Body of pancreas (tissue), 4 donors: Measurements from ENCODE around the gene PACRG.
A peak's percentile ranks its signal among the peaks of the same experiment; 100 is the strongest.

Experiments used
- POLR2A ChIP-seq, 3 donors: fragments of 450-650 bp; IDR thresholded peaks; one replicate each; pipeline ENCODE4 v1.6.1; 2016; ENCODE audit warnings: antibody characterized with exemption in 3 of 3, mild to moderate bottlenecking in 2 of 3
- TF ChIP-seq, protein P1 (sequence below), 7 experiments: fragments of 450-650 bp in 4 of 7; fragments of 200-600 bp in 3 of 7; sonication (generic) in 3 of 7; IDR thresholded peaks; one replicate each; pipeline ENCODE4 v1.5.1; 2016 to 2019; ENCODE audit warnings: antibody characterized with exemption in 7 of 7

- no peak for TF ChIP-seq POLR2A (IDR thresholded peaks at IDR 0.05)
- TF ChIP-seq, protein P1, sequence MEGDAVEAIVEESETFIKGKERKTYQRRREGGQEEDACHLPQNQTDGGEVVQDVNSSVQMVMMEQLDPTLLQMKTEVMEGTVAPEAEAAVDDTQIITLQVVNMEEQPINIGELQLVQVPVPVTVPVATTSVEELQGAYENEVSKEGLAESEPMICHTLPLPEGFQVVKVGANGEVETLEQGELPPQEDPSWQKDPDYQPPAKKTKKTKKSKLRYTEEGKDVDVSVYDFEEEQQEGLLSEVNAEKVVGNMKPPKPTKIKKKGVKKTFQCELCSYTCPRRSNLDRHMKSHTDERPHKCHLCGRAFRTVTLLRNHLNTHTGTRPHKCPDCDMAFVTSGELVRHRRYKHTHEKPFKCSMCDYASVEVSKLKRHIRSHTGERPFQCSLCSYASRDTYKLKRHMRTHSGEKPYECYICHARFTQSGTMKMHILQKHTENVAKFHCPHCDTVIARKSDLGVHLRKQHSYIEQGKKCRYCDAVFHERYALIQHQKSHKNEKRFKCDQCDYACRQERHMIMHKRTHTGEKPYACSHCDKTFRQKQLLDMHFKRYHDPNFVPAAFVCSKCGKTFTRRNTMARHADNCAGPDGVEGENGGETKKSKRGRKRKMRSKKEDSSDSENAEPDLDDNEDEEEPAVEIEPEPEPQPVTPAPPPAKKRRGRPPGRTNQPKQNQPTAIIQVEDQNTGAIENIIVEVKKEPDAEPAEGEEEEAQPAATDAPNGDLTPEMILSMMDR (IDR thresholded peaks at IDR 0.05): peak in 1 of 7 experiments; percentile 5
These were observed 160.4 kb downstream of the PACRG start for GRCh38 chr6:162887981-162888689.
